Sigmoid colon (tissue), 7 donors: ENCODE data around the gene SH2B2. TPM values are rescaled to one million over a fixed set of nuclear protein-coding genes. Genes with fewer than 3 reads are reported as not detected.

ENCODE experiments used
- DNase-seq: peaks from one replicate; pipeline ENCODE4 v3.0.0-alpha.2; 2019
- H3K27ac ChIP-seq, 4 donors: fragments of 200-600 bp; sonication (generic); one replicate each; pipeline ENCODE4 v1.5.1; 2016 to 2019; ENCODE audit warnings: mild to moderate bottlenecking in 1 of 4
- H3K27me3 ChIP-seq, 3 donors: fragments of 200-600 bp; sonication (generic); one replicate each; pipeline ENCODE4 v1.5.1; 2019; ENCODE audit warnings: mild to moderate bottlenecking in 1 of 3
- H3K36me3 ChIP-seq, 4 donors: fragments of 200-600 bp; sonication (generic); one replicate each; pipeline ENCODE4 v1.5.1; 2016 to 2019
- H3K4me1 ChIP-seq, 4 donors: fragments of 200-600 bp; sonication (generic); one replicate each; pipeline ENCODE4 v1.5.1; 2017 to 2019
- H3K4me3 ChIP-seq, 4 donors: fragments of 200-600 bp; sonication (generic); one replicate each; pipeline ENCODE4 v1.5.1; 2017 to 2019; ENCODE audit warnings: mild to moderate bottlenecking in 2 of 4, moderate library complexity in 1 of 4
- H3K9me3 ChIP-seq, 4 donors: fragments of 200-600 bp in 3 of 4; sonication (generic) in 3 of 4; one replicate each; pipeline versions ENCODE4 v1.5.1 to v1.6.1; 2013 to 2019
- CTCF ChIP-seq, 4 experiments: fragments of 450-650 bp in 3 of 4; fragments of 200-600 bp in 1 of 4; IDR thresholded peaks; one replicate each; pipeline ENCODE4 v1.5.1; 2016 to 2019; ENCODE audit warnings: antibody characterized with exemption in 4 of 4, mild to moderate bottlenecking in 3 of 4, moderate library complexity in 2 of 4
- EP300 ChIP-seq, 4 donors: sonication (generic); formaldehyde crosslinking; IDR thresholded peaks; one replicate each; pipeline ENCODE4 v1.6.1; 2017; ENCODE audit warnings: antibody characterized with exemption in 4 of 4
- POLR2A ChIP-seq, 2 donors: fragments of 450-650 bp; IDR thresholded peaks; one replicate each; pipeline ENCODE4 v1.6.1; 2016; ENCODE audit warnings: antibody characterized with exemption in 2 of 2, mild to moderate bottlenecking in 2 of 2, moderate library complexity in 2 of 2
- POLR2AphosphoS5 ChIP-seq, 4 donors: sonication (generic); formaldehyde crosslinking; IDR thresholded peaks; one replicate each; pipeline ENCODE4 v1.6.1; 2017; ENCODE audit warnings: antibody characterized with exemption in 4 of 4
- WGBS, 2 donors: extraction: QIAGEN DNeasy Blood & Tissue Kit; methylation state at CpG; one replicate each; pipeline ENCODE4 v1.1.7; 2013; 5-methylcytosine and 5-hydroxymethylcytosine counted together
- intact Hi-C: fragments of 100-400 bp; cut with DNase I; formaldehyde crosslinking; loops from one replicate; pipeline ENCODE4 v1.15.1; 2023
- polyA plus RNA-seq, 3 donors: library from polyadenylated mRNA; stranded (reverse); fragments of 200-250 nt; gene quantifications; one replicate each; pipeline ENCODE4 v1.2.3, GENCODE V29; 2013
- total RNA-seq, 4 donors: library from RNA; depleted of rRNA; stranded (reverse); fragments of >200 nt; gene quantifications; one replicate each; pipeline ENCODE4 v1.1.0, GENCODE V29; 2016
- donor health status: healthy with polysubstance abuse.
- donor health status: Bipolar disorder and iron deficiency.
- donor health status: healthy.

SH2B2 gene
- total and polyA plus RNA-seq, 7 donors, result 1.1 to 10.5 (median 4.6) TPM; not detected in 2

- WGBS, 2 donors, result 92 to 93% methylated on average over 13 of the region's 13 CpGs
- Histone ChIP-seq H3K27ac (no peak overlapping the region), H3K4me1 (no peaks in the 10 kb centered on the region), H3K9me3 (no peaks in the 10 kb centered on the region), H3K36me3 (no peaks in the 10 kb centered on the region), H3K4me3 (no peak overlapping the region), H3K27me3 (no peaks in the 10 kb centered on the region)
- DNase-seq, result no peak
- intact Hi-C loops, result no loop called here
- TF ChIP-seq CTCF (IDR thresholded peaks at IDR 0.05), result no peak
Observed at GRCh38 chr7:102262546-102262945, 24.1 kb upstream of the SH2B2 start.

GRCh38 chr7:102264367-102264891, 22.2 kb upstream of the SH2B2 start:
- Histone ChIP-seq H3K4me1 (no peaks in the 10 kb centered on the region), H3K9me3 (no peaks in the 10 kb centered on the region), H3K36me3 (no peaks in the 10 kb centered on the region), H3K4me3 (no peak overlapping the region), H3K27me3 (no peaks in the 10 kb centered on the region), H3K27ac (no peak overlapping the region)
- no peak for DNase-seq
- 81 to 88% methylated on average over 13 of the region's 13 CpGs for WGBS, 2 donors
- TF ChIP-seq EP300 (IDR thresholded peaks at IDR 0.05), result no peak
- no peak for TF ChIP-seq POLR2A (IDR thresholded peaks at IDR 0.05)
- TF ChIP-seq POLR2AphosphoS5 (IDR thresholded peaks at IDR 0.05), result no peak
- TF ChIP-seq CTCF (IDR thresholded peaks at IDR 0.05), result no peak
- intact Hi-C loops, result no loop called here

- H3K36me3 ChIP-seq, result no peaks in the 10 kb centered on the region
- no peaks in the 10 kb centered on the region for H3K27me3 ChIP-seq
- H3K9me3 ChIP-seq, result no peaks in the 10 kb centered on the region
- no peak for DNase-seq
- H3K27ac ChIP-seq, result no peak overlapping the region
- intact Hi-C loops, result no loop called here
- no peaks in the 10 kb centered on the region for H3K4me1 ChIP-seq
- TF ChIP-seq POLR2A (IDR thresholded peaks at IDR 0.05), result no peak
- no peak for TF ChIP-seq CTCF (IDR thresholded peaks at IDR 0.05)
- no peak for TF ChIP-seq POLR2AphosphoS5 (IDR thresholded peaks at IDR 0.05)
- no peak overlapping the region for H3K4me3 ChIP-seq
- 88 to 91% methylated on average over 14 of the region's 14 CpGs for WGBS, 2 donors
Observed at GRCh38 chr7:102266541-102266940, 20.1 kb upstream of the SH2B2 start.

GRCh38 chr7:102268635-102269034, 18.0 kb upstream of the SH2B2 start:
- no peaks in the 10 kb centered on the region for H3K36me3 ChIP-seq
- H3K27me3 ChIP-seq, result no peaks in the 10 kb centered on the region
- H3K4me3 ChIP-seq, result no peak overlapping the region
- peaks cover 0 to 8% (median 7%) of the 10 kb centered on the region in 4 donors for H3K4me1 ChIP-seq
- no peak for DNase-seq
- H3K9me3 ChIP-seq, result no peaks in the 10 kb centered on the region
- no peak overlapping the region for H3K27ac ChIP-seq
- 79 to 87% methylated on average over 10 of the region's 10 CpGs for WGBS, 2 donors
- intact Hi-C loops, result no loop called here
- no peak for TF ChIP-seq CTCF (IDR thresholded peaks at IDR 0.05)

- H3K4me3 ChIP-seq, result no peak overlapping the region
- no peak for DNase-seq
- H3K36me3 ChIP-seq, result no peaks in the 10 kb centered on the region
- WGBS, 2 donors, result 79 to 82% methylated on average over 13 of the region's 13 CpGs
- TF ChIP-seq CTCF (IDR thresholded peaks at IDR 0.05) (no peak), EP300 (IDR thresholded peaks at IDR 0.05) (no peak), POLR2A (IDR thresholded peaks at IDR 0.05) (no peak)
- H3K4me1 ChIP-seq, result peaks cover 0 to 8% (median 7%) of the 10 kb centered on the region in 4 donors
- no peaks in the 10 kb centered on the region for H3K27me3 ChIP-seq
- intact Hi-C loops, result no loop called here
- no peaks in the 10 kb centered on the region for H3K9me3 ChIP-seq
- H3K27ac ChIP-seq, result no peak overlapping the region
Observed at GRCh38 chr7:102270178-102270887, 16.3 kb upstream of the SH2B2 start.
